Sigmoid colon (tissue), 7 donors: ENCODE results near the gene TMBIM1. TPM values are rescaled to one million over a fixed set of nuclear protein-coding genes. Genes with fewer than 3 reads are reported as not detected.

Experiments used
- DNase-seq: peaks from one replicate; pipeline ENCODE4 v3.0.0-alpha.2; 2019
- H3K27ac ChIP-seq, 4 donors: fragments of 200-600 bp; sonication (generic); one replicate each; pipeline ENCODE4 v1.5.1; 2016 to 2019; ENCODE audit warnings: mild to moderate bottlenecking in 1 of 4
- H3K27me3 ChIP-seq, 3 donors: fragments of 200-600 bp; sonication (generic); one replicate each; pipeline ENCODE4 v1.5.1; 2019; ENCODE audit warnings: mild to moderate bottlenecking in 1 of 3
- H3K36me3 ChIP-seq, 4 donors: fragments of 200-600 bp; sonication (generic); one replicate each; pipeline ENCODE4 v1.5.1; 2016 to 2019
- H3K4me1 ChIP-seq, 4 donors: fragments of 200-600 bp; sonication (generic); one replicate each; pipeline ENCODE4 v1.5.1; 2017 to 2019
- H3K4me3 ChIP-seq, 4 donors: fragments of 200-600 bp; sonication (generic); one replicate each; pipeline ENCODE4 v1.5.1; 2017 to 2019; ENCODE audit warnings: mild to moderate bottlenecking in 2 of 4, moderate library complexity in 1 of 4
- H3K9me3 ChIP-seq, 4 donors: fragments of 200-600 bp in 3 of 4; sonication (generic) in 3 of 4; one replicate each; pipeline versions ENCODE4 v1.5.1 to v1.6.1; 2013 to 2019
- CTCF ChIP-seq, 4 experiments: fragments of 450-650 bp in 3 of 4; fragments of 200-600 bp in 1 of 4; IDR thresholded peaks; one replicate each; pipeline ENCODE4 v1.5.1; 2016 to 2019; ENCODE audit warnings: antibody characterized with exemption in 4 of 4, mild to moderate bottlenecking in 3 of 4, moderate library complexity in 2 of 4
- EP300 ChIP-seq, 4 donors: sonication (generic); formaldehyde crosslinking; IDR thresholded peaks; one replicate each; pipeline ENCODE4 v1.6.1; 2017; ENCODE audit warnings: antibody characterized with exemption in 4 of 4
- POLR2A ChIP-seq, 2 donors: fragments of 450-650 bp; IDR thresholded peaks; one replicate each; pipeline ENCODE4 v1.6.1; 2016; ENCODE audit warnings: antibody characterized with exemption in 2 of 2, mild to moderate bottlenecking in 2 of 2, moderate library complexity in 2 of 2
- POLR2AphosphoS5 ChIP-seq, 4 donors: sonication (generic); formaldehyde crosslinking; IDR thresholded peaks; one replicate each; pipeline ENCODE4 v1.6.1; 2017; ENCODE audit warnings: antibody characterized with exemption in 4 of 4
- WGBS, 2 donors: extraction: QIAGEN DNeasy Blood & Tissue Kit; methylation state at CpG; one replicate each; pipeline ENCODE4 v1.1.7; 2013; 5-methylcytosine and 5-hydroxymethylcytosine counted together
- intact Hi-C: fragments of 100-400 bp; cut with DNase I; formaldehyde crosslinking; loops from one replicate; pipeline ENCODE4 v1.15.1; 2023
- polyA plus RNA-seq, 3 donors: library from polyadenylated mRNA; stranded (reverse); fragments of 200-250 nt; gene quantifications; one replicate each; pipeline ENCODE4 v1.2.3, GENCODE V29; 2013
- total RNA-seq, 4 donors: library from RNA; depleted of rRNA; stranded (reverse); fragments of >200 nt; gene quantifications; one replicate each; pipeline ENCODE4 v1.1.0, GENCODE V29; 2016
- donor health status: healthy with polysubstance abuse.
- donor health status: Bipolar disorder and iron deficiency.
- donor health status: healthy.

Gene TMBIM1
- total and polyA plus RNA-seq, 7 donors, result 90.2 to 204 (median 139) TPM

DNA sequence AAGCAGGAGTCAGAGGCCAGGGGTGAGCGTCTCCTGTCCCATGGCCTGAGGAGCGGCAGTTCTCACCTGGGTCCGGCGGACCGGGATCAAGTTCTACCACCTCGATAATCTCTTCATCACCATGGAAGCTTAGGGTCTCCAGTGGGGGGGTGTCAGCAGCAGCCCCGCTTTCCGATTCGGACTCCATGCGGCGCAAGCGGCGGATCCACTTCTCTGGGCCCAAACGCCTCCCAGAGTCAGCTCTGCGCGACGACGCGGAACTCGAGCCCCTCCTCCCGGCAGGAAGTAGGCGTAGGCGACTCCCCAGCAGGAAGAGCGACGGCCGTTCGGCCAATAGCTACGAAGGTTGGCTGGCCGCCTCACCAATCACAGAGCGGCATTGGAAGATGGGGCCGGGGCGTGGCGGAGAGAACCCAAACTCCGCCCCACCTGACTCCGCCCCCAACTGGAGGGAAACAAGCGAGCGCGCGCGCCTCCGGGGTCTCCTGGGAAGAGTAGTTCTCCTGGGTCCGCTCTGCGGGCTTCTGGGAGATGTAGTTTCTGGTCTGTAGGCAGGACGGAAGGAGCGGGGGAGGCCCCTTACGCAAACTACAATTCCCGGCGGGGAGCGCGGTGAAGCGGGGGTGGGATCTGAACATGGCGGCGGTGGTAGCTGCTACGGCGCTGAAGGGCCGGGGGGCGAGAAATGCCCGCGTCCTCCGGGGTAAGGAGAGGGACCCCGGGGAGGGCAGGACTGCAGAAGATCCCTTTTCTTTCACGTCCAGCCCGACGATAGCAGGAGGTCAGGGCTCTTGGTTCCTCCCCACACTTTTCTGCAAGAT, 22.2 kb downstream of the TMBIM1 start, which contains the start of the genes AAMP and PNKD:
AAMP (minus strand) TSS at position 238 of the 821 bp plus-strand sequence; CDS start at position 187, 51 bp downstream.
PNKD (plus strand) TSS at position 620 of the 821 bp plus-strand sequence; CDS start at position 637, 17 bp downstream.
- DNase-seq, result peak; percentile 100
- TF ChIP-seq EP300 (IDR thresholded peaks at IDR 0.05), result peak in 1 of 4 donors; percentile 10
- peak; percentile 84 to 89 (median 88) for TF ChIP-seq POLR2AphosphoS5 (IDR thresholded peaks at IDR 0.05)
- no peak for TF ChIP-seq CTCF (IDR thresholded peaks at IDR 0.05)
- peak; percentile 73 to 76 for TF ChIP-seq POLR2A (IDR thresholded peaks at IDR 0.05)
- intact Hi-C loops, result loop anchor here (5.0 kb wide), 1 partner anchor 83 kb away; no protein-coding TSS in a partner anchor
- no peaks in the 10 kb centered on the region for H3K9me3 ChIP-seq
- peak within 1 kb of the TSS; percentile 79 to 87 (median 84) for H3K27ac ChIP-seq
- peaks cover 33 to 44% (median 36%) of the 10 kb centered on the region in 4 donors for H3K36me3 ChIP-seq
- peaks cover 0 to 51% (median 38%) of the 10 kb centered on the region in 4 donors for H3K4me1 ChIP-seq
- 1% methylated on average over 64 of the region's 64 CpGs for WGBS, 2 donors
- peak within 1 kb of the TSS; percentile 76 to 94 (median 88) for H3K4me3 ChIP-seq
- no peaks in the 10 kb centered on the region for H3K27me3 ChIP-seq

- intact Hi-C loops, result no loop called here
- WGBS, 2 donors, result 96 to 97% methylated on average over 6 of the region's 6 CpGs
- H3K36me3 ChIP-seq, result peaks cover 29 to 48% (median 33%) of the 10 kb centered on the region in 4 donors
- no peak overlapping the region for H3K27ac ChIP-seq
- H3K4me1 ChIP-seq, result peaks cover 0 to 57% (median 51%) of the 10 kb centered on the region in 4 donors
- no peak overlapping the region for H3K4me3 ChIP-seq
- peak; percentile 60 for DNase-seq
- H3K9me3 ChIP-seq, result no peaks in the 10 kb centered on the region
- no peaks in the 10 kb centered on the region for H3K27me3 ChIP-seq
- no peak for TF ChIP-seq CTCF (IDR thresholded peaks at IDR 0.05)
- TF ChIP-seq POLR2A (IDR thresholded peaks at IDR 0.05), result no peak
- no peak for TF ChIP-seq EP300 (IDR thresholded peaks at IDR 0.05)
- TF ChIP-seq POLR2AphosphoS5 (IDR thresholded peaks at IDR 0.05), result no peak
Measured at GRCh38 chr2:218267259-218267658, 25.0 kb downstream of the TMBIM1 start.

GRCh38 chr2:218266316-218266979, 25.9 kb downstream of the TMBIM1 start:
- WGBS, 2 donors, result 91 to 97% methylated on average over 15 of the region's 15 CpGs
- no peaks in the 10 kb centered on the region for H3K27me3 ChIP-seq
- peaks cover 0 to 57% (median 51%) of the 10 kb centered on the region in 4 donors for H3K4me1 ChIP-seq
- no peak for DNase-seq
- TF ChIP-seq POLR2AphosphoS5 (IDR thresholded peaks at IDR 0.05) (no peak), CTCF (IDR thresholded peaks at IDR 0.05) (no peak), EP300 (IDR thresholded peaks at IDR 0.05) (no peak), POLR2A (IDR thresholded peaks at IDR 0.05) (no peak)
- H3K9me3 ChIP-seq, result no peaks in the 10 kb centered on the region
- no peak overlapping the region for H3K27ac ChIP-seq
- intact Hi-C loops, result no loop called here
- peaks cover 29 to 48% (median 33%) of the 10 kb centered on the region in 4 donors for H3K36me3 ChIP-seq
- no peak overlapping the region for H3K4me3 ChIP-seq

DNA sequence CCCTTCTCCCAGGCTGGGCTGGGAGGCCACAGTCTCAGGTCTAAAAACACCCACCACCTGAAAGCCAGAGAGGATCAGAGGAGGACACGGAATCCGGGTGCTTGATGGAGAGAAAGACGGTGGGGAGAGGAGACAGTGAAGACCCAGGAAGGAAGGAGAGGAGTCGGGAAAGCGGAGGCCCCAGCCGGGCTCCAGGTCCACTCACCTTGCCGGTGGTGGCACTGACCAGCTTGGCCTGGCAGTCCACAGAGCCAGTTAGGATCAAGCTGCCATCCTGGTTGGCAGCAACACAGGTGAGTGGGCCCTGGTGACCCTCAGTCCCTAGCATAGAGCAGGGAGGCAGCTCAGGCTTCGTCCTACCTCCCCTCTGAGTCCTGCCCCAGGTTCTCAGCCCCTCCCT, 26.7 kb downstream of the TMBIM1 start:
- no peak for TF ChIP-seq POLR2AphosphoS5 (IDR thresholded peaks at IDR 0.05)
- TF ChIP-seq POLR2A (IDR thresholded peaks at IDR 0.05), result no peak
- no peak for TF ChIP-seq CTCF (IDR thresholded peaks at IDR 0.05)
- no peak for TF ChIP-seq EP300 (IDR thresholded peaks at IDR 0.05)
- intact Hi-C loops, result no loop called here
- H3K4me3 ChIP-seq, result no peak overlapping the region
- peaks cover 0 to 57% (median 52%) of the 10 kb centered on the region in 4 donors for H3K4me1 ChIP-seq
- no peaks in the 10 kb centered on the region for H3K27me3 ChIP-seq
- no peak for DNase-seq
- peaks cover 29 to 48% (median 33%) of the 10 kb centered on the region in 4 donors for H3K36me3 ChIP-seq
- H3K27ac ChIP-seq, result no peak overlapping the region
- H3K9me3 ChIP-seq, result no peaks in the 10 kb centered on the region
- 86 to 93% methylated on average over 8 of the region's 8 CpGs for WGBS, 2 donors
